ENCODE results near the gene TCEA2. TPM values are rescaled to one million over a fixed set of nuclear protein-coding genes. Genes with fewer than 3 reads are reported as not detected.
A peak's percentile ranks its signal among the peaks of the same experiment; 100 is the strongest.

The TCEA2 gene
- total and polyA plus RNA-seq, 2 of the 13 experiments (the other 11 are each of a cell fraction or from before 2014, with no cell fraction given), result 28.1 to 33.7 TPM

GRCh38 chr20:64053841-64054661 lies 8.9 kb upstream of the TCEA2 start (continued):
- peak; percentile 71 for TF ChIP-seq ZNF687 (CRISPR knock-in tag; IDR thresholded peaks at IDR 0.05)
- TF ChIP-seq LBX2 (CRISPR knock-in tag; IDR thresholded peaks at IDR 0.05; ENCODE audit: borderline replicate concordance), result 0 out of 2 replicates have a peak, but pooled peaks have one; percentile 76
- TF ChIP-seq SOX13 (IDR thresholded peaks at IDR 0.05), result no peak; the same call in 1 of the 2 replicates
- TF ChIP-seq SOX13 (CRISPR knock-in tag; conservative IDR thresholded peaks at IDR 0.05 in 1 of 2, IDR thresholded peaks at IDR 0.05 in 1 of 2), result peak in 1 of 2 experiments; percentile 50; a peak in 1 of 4 replicates
- no peak for TF ChIP-seq ZUFSP (CRISPR knock-in tag; IDR thresholded peaks at IDR 0.05; ENCODE audit: borderline replicate concordance)
- TF ChIP-seq ZSCAN5A (CRISPR knock-in tag; IDR thresholded peaks at IDR 0.05; ENCODE audit: borderline replicate concordance), result no peak
- no peak for TF ChIP-seq ZNF432 (CRISPR knock-in tag; IDR thresholded peaks at IDR 0.05; ENCODE audit: borderline replicate concordance)
- peak; percentile 93 for TF ChIP-seq ZBTB7A (CRISPR knock-in tag; IDR thresholded peaks at IDR 0.05)
- peak; percentile 87; the same call in 1 of the 2 replicates for TF ChIP-seq XBP1 (CRISPR knock-in tag; IDR thresholded peaks at IDR 0.05)
- no peak for TF ChIP-seq RNF2 (conservative IDR thresholded peaks at IDR 0.05; ENCODE audit: low read depth)
- no peak for TF ChIP-seq MBD4 (IDR thresholded peaks at IDR 0.05; ENCODE audit: borderline replicate concordance, low read length)
- TF ChIP-seq GFI1 (CRISPR knock-in tag; IDR thresholded peaks at IDR 0.05; ENCODE audit: borderline replicate concordance), result no peak; the same call in 1 of the 2 replicates
- TF ChIP-seq AHDC1 (CRISPR knock-in tag; IDR thresholded peaks at IDR 0.05; ENCODE audit: borderline replicate concordance), result no peak; the same call in 1 of the 2 replicates
- TF ChIP-seq DMAP1 (CRISPR knock-in tag; IDR thresholded peaks at IDR 0.05), result peak; percentile 89
